DMS 273 (cell line): Measurements from ENCODE around the gene CHCHD6.
"Not testable (repeated sequence)": the region's sequence is repeated elsewhere in the genome, so short reads cannot be mapped to it uniquely, and the experiment has no call there.

Experiments used
- DNase-seq: peaks from one replicate; lab custom pipeline; 2025; ENCODE audit not compliant: unreplicated experiment; lab: John Stamatoyannopoulos, UW

CHCHD6 gene

GRCh38 chr3:126763035-126763434, 59.0 kb downstream of the CHCHD6 start:
- no peak for DNase-seq

GRCh38 chr3:126765187-126766069, 61.4 kb downstream of the CHCHD6 start:
- DNase-seq = no peak

- no peak for DNase-seq
Observed at GRCh38 chr3:126766653-126767052, 62.6 kb downstream of the CHCHD6 start.

GRCh38 chr3:126768903-126769302, 64.9 kb downstream of the CHCHD6 start:
- no peak for DNase-seq

- no peak for DNase-seq
Observed at GRCh38 chr3:126770096-126770495, 66.1 kb downstream of the CHCHD6 start.

DNA sequence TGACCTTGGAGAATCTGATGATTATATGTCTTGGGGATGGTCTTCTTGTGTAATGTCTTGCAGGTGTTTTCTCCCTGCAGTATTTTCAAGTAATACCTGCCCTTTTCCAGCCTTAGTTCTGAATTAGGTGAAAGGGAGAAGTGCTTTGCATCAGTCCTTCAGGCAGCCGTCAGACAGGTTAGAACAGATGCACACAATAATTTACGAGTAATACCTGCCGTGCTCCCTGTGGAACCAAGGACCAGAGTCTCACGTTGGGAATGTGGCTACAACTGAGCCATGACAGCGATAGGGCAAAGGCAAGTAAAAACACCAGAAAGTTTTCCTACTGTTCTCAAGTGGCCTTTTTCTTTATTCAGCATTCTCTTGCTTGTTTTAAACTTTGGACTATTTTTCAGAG, 69.1 kb downstream of the CHCHD6 start:
- DNase-seq = no peak

GRCh38 chr3:126773783-126774182, 69.7 kb downstream of the CHCHD6 start:
- DNase-seq = no peak

- peak; percentile 62 for DNase-seq
Observed at GRCh38 chr3:126777366-126777765, 73.3 kb downstream of the CHCHD6 start.

DNA sequence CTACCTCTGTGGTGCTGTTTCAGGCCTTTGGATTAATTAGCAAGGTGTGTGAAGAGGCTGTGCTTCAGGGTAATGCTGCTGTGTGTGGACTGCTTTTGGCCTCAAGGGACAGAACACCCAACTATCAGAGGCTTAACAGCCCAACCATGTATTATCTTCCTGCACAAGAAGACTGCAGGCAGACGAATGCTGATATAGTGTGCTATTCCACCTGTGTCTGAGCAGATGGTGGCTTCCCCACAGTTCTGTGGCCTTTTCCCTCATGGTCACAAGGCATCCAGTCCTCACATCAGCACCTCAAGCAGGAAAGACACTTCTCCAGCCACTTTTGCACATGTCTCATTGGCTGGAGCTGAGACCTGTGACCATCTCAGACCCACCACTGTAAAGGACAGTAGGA, 76.6 kb downstream of the CHCHD6 start:
- DNase-seq = no peak

DNA sequence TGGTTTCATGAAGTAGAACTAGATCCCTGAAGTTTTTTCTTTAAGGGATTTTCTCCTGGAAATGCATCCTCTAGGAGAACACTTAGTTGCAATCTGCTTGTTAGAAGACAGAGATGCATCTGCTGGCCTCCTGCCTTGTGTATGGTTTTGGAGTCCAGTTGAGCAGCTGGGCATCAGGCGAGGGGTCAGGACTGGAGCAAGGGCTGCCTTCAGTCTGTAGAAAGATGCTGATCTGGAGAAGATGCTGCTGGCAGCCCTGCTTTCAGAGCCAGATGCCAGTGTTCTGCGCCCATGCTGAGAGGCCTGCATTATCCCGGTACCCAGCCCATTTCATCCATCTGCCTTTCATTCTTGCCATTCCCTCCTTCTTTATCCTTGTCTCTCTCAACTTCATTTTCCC, 77.4 kb downstream of the CHCHD6 start:
- peak; percentile 43 for DNase-seq

GRCh38 chr3:126781889-126782491, 78.0 kb downstream of the CHCHD6 start:
- peak; percentile 43 for DNase-seq

DNA sequence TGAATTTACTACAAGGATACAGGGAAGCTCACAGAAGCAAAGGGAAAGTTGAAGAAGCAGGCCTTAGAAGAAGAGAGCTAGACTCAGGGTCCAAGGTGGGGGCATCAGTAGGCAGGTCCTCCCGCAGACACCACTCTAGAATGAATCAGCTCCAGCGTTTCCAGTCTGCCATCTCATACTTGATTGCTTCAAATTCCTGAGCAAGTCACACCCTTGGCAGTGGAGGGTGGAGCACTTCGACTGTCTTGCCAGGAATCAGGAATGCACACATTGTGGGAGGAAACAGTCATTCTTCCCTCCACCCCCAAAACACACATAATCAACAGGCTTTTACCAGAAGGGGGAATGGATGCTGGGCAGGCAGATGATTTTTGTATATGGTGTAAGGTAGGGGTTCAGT, 78.5 kb downstream of the CHCHD6 start:
- no peak for DNase-seq

DNA sequence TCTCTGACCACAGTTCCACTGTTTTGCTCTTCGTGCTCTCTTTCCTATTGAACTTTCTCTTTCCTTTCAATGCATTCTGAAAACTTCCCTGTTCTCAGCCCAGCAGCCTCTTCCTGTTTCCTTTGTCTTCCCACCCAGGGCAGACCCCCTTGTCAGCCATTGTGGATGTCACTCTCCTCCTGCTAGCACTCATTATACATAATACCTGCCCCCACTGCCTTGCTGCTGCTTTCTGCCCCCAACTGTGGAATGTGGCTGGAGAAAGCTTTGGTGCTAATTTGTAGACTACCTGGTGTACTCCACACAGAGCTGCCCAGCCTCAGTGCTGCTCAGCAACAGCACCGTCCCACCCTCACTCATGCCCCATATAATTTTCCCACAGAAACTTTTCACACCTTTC, 80.2 kb downstream of the CHCHD6 start:
- no peak for DNase-seq

DNA sequence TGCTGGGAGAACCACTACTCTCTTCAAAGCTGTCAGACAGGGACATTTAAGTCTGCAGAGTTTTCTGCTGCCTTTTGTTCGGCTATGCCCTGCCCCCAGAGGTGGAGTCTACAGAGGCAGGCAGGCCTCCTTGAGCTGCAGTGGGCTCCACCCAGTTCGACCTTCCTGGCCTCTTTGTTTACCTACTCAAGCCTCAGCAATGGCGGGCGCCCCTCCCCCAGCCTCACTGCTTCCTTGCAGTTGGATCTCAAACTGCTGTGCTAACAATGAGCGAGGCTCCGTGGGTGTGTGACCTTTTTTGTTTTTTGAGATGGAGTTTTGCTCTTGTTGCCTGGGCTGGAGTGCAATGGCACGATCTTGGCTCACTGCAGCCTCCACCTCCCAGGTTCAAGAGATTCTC, 87.3 kb downstream of the CHCHD6 start:
- DNase-seq = not testable (repeated sequence)

DNA sequence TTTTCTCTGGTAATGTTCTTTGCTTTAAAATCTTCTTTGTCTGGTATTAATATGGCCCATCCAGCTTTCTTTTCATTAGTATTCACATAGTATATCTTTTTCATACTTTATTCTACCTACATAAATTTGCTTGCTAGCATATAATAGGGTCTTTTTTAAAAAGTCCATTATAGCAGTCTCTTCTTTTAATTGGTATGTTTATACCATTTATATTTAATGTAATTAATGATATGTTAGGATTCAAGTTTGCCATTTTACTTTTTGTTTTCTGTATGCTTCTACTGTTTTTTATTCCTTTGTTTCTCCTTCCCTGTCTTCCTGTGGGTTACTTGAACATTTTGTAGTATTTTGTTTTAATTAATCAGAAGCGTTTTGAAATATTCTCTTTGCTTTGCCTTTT, 89.0 kb downstream of the CHCHD6 start:
- DNase-seq = no peak

- DNase-seq = no peak
Observed at GRCh38 chr3:126797563-126797962, 93.5 kb downstream of the CHCHD6 start.

DNA sequence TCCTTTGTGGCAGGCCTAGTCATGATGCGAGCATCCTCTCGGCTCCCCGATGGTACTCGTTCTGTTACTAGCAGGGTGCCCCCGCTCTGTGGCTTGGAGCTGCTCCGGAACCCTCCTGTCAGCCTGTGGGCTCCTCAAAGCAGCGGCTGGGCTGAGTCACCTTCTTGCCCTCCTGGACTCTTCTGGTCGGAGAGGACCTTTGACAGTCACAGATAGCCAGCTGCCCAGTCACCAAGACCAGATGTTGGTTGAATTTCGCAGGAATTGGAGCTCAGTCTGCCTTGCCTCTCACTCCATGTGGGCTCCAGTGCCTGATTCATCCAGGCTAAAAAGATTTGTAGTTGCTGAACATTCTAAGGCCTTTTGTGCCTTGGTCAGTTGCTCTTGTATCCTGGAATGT, 94.5 kb downstream of the CHCHD6 start:
- DNase-seq = no peak

GRCh38 chr3:126799099-126799498, 95.1 kb downstream of the CHCHD6 start:
- DNase-seq = no peak

GRCh38 chr3:126801312-126801711, 97.3 kb downstream of the CHCHD6 start:
- not testable (repeated sequence) for DNase-seq

DNA sequence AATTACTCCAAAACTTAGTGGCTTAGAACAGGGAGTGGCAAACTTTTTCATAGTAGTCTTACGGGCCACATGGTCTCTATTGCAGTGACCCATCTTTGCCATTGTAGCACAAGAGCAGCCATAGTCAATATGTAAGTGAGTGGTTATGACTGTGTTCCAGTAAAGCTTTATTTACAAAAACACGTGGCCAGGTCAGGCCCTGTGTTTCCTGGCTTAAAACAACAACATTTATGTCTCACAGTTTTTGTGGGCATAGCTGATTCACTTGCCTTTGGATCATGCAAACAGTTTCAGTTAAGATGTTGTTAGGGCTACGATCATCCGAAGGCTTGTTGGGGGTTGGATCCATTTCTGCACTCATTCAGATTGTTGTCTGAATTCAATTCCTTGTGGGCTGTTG, 103.8 kb downstream of the CHCHD6 start:
- DNase-seq = no peak

- no peak for DNase-seq
Observed at GRCh38 chr3:126811530-126811929, 107.5 kb downstream of the CHCHD6 start.

DNA sequence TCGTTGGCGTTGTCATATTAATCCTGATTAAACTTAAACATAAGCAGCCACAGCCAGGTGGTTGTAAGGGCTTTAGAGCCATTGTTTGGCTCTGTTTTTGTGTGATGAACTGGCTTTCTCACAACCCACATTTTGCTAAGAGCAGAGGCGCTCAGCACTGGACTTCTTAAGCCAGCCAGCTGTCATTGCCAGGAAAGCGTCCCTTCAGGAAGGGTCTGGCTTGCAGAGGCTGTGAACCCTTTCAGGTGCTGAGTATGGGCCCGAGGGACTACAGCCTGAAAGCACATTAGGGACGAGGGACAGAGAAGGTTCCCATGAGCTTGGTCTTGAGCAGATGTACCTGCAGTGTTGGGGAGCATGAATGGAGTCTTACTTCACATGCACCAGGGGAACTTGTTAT, 112.3 kb downstream of the CHCHD6 start:
- DNase-seq = no peak
